HG03571 (cell line): ENCODE data around the gene NSF.
"Not testable (repeated sequence)": the region's sequence is repeated elsewhere in the genome, so short reads cannot be mapped to it uniquely, and the experiment has no call there.

ENCODE experiments used
- ATAC-seq: cut with Tn5 transposase; IDR thresholded peaks from one replicate; pipeline ENCODE4 v1.9.1; 2021; ENCODE audit not compliant: unreplicated experiment

The NSF gene

GRCh38 chr17:46753776-46754175 is 163.3 kb downstream of the NSF start:
- ATAC-seq = no peak

- no peak for ATAC-seq
These were observed 165.7 kb downstream of the NSF start for GRCh38 chr17:46756081-46756735.

- ATAC-seq = no peak
These were observed 166.4 kb downstream of the NSF start for GRCh38 chr17:46756861-46757260.

GRCh38 chr17:46757588-46757987 is 167.1 kb downstream of the NSF start:
- not testable (repeated sequence) for ATAC-seq

GRCh38 chr17:46758614-46759013 is 168.1 kb downstream of the NSF start:
- no peak for ATAC-seq

GRCh38 chr17:46759141-46759540 is 168.7 kb downstream of the NSF start:
- ATAC-seq = no peak

- no peak for ATAC-seq
These were observed 172.9 kb downstream of the NSF start for GRCh38 chr17:46763416-46763815.

GRCh38 chr17:46764000-46764708 is 173.7 kb downstream of the NSF start:
- no peak for ATAC-seq

- no peak for ATAC-seq
These were observed 174.4 kb downstream of the NSF start for GRCh38 chr17:46764709-46765401.

GRCh38 chr17:46765453-46765852 is 175.0 kb downstream of the NSF start:
- ATAC-seq = no peak

GRCh38 chr17:46766493-46767491 is 176.3 kb downstream of the NSF start:
- no peak for ATAC-seq

- ATAC-seq = no peak
These were observed 178.0 kb downstream of the NSF start for GRCh38 chr17:46768540-46768870.

GRCh38 chr17:46768896-46769295 is 178.4 kb downstream of the NSF start:
- ATAC-seq = not testable (repeated sequence)

- ATAC-seq = no peak
These were observed 179.3 kb downstream of the NSF start for GRCh38 chr17:46769531-46770438.

GRCh38 chr17:46770439-46770817 is 180.0 kb downstream of the NSF start:
- no peak for ATAC-seq

- ATAC-seq = no peak
These were observed 180.5 kb downstream of the NSF start for GRCh38 chr17:46770818-46771560.

GRCh38 chr17:46771561-46772474 is 181.3 kb downstream of the NSF start:
- no peak for ATAC-seq

- no peak for ATAC-seq
These were observed 182.2 kb downstream of the NSF start for GRCh38 chr17:46772475-46773220.
